T-helper 1 cell (primary cell): Measurements from ENCODE around the gene ASB5.

Experiments
- DNase-seq, 5 donors: peaks; one replicate each; pipeline ENCODE4 v3.0.0-alpha.2; 2012 to 2020

ASB5 gene

DNA sequence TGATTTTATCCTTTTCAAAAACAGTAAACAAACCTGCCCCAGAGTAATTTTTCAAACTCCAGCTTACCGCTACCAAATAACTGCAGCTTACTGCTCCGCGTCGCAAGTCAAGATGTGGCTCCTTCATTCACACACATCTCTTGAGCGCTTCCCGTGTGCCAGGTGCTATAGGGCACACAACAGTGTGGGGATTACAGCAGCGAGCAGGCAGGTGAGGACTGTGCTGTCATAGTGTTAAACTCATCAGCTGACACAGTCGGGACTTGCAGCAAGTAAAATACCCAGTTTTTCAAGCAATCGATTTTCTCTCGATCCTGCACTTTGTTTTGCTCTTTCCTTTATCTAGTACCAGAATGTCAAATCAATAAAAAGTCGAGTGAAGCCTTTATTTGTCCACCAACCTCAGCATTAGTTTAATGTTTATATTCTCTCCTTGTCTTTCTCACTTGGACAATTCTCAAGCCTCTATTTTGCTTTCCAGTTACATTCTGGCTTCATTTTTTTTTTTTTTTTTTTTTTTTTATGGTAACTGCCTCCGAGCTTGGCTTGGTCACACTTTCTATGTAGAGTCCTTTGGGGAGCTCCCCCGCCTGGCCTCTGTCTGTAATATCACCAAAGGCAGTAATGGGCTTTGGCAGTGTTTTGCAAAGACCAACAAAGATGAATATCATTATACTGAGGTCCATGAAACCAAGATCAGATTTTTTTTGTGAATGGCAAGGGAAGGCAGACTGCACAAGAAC lies 8.3 kb upstream of the ASB5 start:
- no peak for DNase-seq

DNA sequence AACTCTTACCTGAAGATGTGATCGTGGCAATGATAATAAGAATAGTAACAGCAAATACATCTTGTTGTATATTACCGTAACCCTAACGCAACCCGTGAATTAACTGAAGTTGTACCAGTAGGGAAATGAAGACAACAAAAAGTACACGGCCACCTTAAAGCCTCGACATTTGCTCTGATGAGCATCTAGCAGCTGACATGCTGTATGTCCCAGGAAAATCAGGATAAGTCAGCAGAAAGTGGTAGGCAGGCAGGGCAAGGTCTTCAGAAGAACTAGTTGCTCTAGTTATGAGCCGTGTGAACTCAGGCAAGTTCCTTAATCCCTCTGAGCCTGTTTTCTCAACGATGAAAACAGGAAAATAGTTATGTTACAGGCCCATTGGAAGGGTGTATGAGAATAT lies 7.7 kb upstream of the ASB5 start:
- no peak for DNase-seq

DNA sequence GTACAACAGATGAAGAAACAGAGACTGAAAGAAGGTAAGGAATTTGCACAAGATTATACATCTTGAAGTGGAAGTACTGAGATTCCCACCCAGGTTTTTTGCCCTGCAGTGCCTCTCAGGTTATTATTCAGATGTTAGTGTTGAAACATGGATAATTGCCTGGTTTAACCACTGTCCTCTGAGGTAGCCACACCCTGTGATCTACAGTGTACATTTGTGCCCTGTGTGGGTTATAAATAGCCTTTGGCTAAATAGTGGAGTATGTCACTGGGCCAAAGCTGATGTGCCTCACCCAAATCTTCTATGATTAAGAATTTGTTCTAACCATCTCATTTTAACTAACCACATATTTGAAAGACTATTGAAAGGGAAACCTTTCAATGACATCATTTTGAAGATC lies 5.4 kb upstream of the ASB5 start:
- DNase-seq = no peak

DNA sequence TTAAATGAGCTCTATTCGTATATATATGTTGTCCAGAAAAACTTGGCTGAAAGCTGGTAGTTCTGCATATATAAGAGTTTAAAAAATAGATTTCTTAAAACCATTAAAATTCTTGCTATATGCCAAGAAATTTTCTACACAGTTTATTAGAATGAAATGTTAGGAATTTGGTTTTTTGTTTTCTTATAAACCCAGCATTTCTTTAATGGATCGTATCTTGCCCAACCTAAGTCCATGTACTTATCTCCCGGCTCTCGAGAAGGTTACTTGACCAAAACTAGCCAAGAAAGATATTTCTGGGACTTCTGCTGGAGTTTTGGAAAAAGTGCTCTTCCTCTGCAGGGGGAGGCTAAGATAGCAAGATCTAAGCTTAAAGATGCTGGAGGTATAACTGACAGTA lies 4.7 kb upstream of the ASB5 start:
- DNase-seq = no peak

DNA sequence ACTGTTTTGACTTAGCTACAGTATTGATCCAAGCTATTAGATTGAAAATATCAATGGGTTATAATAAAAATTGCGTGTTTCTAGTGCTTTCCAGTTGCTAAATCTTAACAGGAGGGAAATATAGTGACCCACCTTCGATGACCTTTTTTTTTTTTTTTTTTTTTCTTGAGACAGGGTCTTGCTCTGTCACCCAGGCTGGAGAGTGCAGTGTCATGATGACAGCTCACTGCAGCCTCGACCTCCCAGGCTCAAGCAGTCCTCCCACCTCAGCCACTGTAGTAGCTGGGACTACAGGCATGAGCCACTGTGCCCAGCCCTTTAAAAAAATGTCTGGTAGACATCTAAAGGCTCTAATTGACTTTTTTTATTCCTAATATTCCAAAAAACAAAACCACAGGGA lies 3.8 kb upstream of the ASB5 start:
- no peak for DNase-seq

DNA sequence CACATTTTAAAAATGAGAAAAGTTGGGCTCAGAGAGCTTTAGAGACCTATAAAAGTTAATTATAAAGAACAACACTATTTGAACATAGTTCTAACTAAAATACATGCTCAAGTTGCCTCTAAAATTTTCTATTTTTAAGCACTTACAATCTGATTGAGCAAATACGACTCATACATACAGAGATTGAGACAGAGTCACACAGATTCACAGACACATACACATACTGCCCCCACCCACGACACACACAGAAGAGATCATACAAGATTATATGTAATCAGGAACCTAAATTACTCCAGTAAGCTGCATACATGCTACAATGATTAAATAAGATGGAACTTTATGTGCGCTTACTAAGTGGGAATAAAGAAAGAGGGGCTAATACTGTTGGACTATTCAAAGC lies 2.7 kb upstream of the ASB5 start:
- no peak for DNase-seq

DNA sequence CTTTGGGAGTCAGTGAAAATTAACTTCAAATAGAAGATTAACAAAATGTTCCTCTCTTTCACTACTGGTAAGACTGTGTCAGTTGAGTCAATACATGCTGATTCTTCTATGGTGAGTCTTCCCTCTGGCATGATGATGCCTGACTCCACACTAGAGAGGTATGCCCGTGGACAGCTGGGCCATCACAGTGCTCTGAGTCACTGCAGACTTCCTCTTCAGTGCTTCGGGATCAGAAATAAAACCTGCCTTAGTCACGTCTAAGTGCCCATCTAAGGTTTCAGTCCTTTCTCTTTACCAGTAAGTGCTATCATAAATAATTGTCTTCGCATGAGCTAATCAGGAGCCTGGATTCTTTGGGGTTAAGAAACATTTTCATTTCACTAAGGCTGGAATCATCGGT lies 1.6 kb upstream of the ASB5 start:
- DNase-seq = no peak

DNA sequence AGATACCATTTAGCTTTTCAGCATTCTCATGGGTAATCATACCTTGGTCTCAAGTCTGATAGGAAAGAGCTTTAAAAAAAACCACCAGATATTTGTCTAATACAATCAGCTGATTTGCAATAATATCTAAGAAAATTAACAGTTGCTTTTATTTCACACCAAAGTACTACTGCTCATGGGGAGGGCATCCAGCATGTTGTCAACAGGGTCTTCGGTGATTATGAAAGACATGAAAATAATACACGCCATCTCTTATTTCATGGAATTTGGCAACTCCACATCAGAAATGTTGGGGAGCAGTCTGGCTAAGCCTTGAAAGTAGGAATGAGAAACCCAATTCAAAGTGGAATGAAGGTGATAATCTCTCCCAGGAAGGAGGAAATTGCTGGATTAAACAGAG lies 3.0 kb downstream of the ASB5 start:
- no peak for DNase-seq

DNA sequence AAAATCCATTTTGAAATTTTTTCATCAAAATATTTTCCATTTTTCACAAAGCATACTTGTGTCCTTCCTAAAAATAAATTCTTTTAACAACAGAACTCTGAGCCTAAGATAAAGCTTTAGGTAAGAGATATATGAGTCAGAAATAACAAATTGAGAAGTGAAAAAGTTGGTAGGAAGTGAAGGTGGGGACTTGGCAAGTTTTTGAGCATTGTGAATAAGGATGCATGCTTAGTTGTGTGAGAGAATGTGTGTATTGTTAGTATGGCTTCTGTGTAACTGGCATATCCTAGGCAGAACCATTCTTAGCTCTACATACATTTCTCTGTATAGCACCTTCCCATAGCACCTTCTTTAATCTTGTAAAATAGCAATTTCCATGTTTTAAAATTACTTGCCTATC lies 6.8 kb downstream of the ASB5 start:
- DNase-seq = no peak

DNA sequence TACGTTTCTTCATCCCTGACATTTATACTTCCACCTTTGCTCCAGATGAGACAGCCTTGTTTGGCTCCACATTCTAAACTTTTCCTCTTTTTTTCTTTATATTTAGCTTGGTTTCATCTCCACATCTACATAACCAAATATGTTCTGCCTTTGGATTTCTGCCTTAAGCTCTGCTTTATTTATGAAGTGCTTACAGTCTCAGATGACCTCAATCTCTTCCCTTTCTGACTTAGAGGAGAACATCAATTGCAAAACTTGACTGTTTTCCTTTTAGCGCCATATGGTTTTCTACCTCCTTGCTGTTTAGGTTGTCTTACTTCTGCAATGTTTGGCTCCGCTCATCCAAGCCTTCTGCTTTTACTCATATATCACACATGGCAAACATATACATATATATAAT lies 7.5 kb downstream of the ASB5 start:
- no peak for DNase-seq

DNA sequence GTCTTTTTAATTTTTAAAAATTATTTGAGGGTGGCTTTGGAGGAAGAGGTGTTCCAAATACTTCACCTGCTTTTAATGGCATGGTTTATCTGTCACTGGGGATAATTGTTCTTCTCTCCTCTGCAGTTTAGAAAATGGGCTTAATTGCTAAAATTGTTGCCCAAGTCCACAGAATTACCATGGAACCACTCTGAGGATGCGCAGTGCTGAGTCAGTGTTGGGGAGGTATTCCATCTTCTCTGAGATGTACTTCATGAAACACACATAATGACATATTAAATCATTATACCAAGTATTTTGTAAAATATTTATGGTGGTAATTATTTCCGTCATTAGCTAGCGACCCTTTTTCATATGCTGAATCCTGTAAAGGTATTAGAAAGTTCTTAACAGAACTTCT lies 8.0 kb downstream of the ASB5 start:
- no peak for DNase-seq

DNA sequence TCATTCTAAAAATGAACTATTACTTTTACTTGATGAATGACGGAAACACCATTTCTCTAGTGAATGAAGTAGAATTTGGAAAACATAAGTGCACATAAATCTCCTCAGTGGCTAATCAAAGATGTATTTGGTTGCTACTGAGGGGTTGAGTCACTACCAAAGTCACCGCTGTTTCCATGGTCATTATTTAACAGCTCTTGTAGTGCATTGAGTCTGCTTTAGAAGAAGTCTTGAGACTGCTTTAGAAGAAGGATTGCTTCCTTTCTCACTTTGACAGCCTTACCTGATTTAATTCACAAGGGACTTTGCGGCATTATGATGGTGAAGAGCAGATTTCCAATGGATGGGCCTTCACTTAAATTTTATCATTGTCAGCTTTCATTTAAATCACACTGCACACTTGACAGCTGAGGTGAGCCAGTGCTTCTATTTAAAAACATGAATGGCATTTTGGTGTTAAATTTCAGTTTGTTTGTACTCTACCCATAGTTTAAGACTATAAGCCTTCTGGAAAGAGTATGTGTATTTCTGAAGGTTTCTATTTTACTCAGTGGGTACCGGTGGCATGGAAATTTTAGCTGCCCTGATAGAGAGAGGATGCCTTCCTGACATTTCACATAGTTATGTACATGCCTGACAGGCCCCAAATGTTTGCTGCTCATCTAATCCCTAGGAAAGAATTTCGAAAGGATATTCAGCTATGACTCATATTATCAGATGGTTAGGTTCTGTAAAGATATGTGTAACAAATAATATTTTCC lies 9.5 kb downstream of the ASB5 start:
- no peak for DNase-seq

DNA sequence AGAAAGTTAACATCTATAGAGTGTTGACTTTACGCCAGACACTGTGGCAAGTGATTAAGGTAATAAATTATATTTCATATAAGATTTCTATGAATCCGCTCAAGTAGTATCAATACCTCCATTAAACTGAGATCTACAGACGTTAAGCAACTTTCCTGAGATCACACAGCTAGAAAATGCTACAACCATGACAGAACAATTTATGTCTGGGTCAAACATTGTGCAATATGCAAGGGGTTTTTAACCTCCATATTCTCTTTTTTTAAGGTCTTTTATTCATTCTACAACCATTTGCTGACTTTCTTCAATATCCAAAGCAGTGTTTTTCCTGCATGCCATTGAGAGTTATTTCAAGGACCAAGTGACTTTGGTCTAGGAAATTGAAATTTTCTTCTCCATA lies 10.9 kb downstream of the ASB5 start:
- DNase-seq = no peak

DNA sequence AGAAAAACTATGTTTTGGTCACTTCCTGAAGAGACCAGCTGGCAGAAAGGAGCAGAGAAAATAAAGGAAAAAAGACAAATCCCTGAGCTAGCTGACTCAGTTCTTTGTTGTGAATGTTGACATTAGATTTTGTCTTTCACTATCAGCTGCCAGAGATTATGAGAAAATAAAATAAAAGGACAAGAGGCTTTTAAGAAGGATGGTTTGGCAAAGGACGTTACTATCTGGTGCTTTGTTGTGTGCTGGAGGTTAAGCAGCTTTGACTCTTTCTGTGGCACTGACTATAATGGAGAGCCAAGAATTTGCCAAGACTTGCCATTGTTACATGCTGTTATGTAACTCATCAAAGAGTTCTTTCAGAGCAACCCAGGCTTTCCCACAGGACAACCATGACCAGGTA lies 12.1 kb downstream of the ASB5 start:
- no peak for DNase-seq

DNA sequence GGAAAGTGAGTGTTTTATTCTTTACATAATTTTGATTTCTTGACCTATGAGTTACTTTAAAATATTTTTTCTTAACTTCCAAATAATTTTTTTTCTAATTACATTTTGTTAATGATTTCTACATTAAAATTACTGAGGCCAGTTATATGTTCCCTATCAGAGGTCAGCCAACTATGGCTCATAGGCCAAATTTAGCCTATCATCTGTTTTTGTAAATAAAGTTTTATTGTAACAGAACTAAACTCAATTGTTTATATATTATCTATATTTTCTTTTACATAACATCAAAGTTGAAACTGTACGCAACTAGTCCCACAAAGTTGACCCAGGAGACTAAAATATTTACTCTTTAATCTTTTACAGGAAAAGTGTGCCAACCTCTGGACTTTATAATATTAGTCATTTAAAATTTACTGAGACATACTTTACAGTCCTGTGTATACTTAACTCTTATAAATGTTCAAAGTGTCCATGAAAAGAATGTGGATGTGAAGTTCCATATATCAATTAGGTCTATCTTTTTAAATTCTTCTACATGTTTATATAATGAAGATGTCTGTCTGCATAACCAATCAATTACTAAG lies 26.2 kb downstream of the ASB5 start:
- no peak for DNase-seq

DNA sequence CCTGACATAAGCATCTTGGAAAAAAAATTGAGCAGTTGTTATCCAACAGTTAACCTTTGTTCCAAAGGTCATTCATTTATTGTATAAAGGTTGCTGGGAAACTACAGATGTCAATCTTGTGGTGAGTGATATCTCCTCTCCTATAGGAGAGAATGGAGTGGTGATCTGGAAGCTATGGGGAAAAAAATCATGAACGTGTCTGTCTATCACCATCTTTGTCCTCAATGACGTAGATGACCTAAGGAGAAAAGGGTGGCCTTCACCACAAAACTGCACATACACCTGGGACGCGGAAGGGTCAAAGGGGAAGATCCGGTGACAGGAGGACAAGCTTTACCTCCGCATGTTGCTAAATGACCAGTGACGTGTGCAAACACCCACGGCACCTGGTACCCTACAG lies 27.3 kb downstream of the ASB5 start:
- no peak for DNase-seq

DNA sequence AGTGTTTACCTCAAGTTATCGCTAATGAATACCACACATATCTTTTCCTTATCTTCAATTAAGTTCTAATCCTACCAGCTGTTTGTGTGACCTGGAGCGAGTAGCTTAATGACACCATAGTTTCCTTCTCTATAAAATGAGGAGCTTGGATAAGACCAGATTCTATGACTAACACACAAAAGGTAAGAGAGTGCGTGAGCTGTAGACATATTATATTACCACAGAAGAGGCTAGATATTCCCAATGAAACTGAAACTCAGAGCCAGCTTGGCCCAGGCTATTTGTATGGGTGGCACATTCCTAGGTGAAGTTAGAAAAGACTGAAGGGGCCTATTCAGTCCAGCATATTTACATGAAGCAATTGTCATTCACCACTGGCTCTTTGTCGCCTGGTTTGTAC lies 30.2 kb downstream of the ASB5 start:
- no peak for DNase-seq

DNA sequence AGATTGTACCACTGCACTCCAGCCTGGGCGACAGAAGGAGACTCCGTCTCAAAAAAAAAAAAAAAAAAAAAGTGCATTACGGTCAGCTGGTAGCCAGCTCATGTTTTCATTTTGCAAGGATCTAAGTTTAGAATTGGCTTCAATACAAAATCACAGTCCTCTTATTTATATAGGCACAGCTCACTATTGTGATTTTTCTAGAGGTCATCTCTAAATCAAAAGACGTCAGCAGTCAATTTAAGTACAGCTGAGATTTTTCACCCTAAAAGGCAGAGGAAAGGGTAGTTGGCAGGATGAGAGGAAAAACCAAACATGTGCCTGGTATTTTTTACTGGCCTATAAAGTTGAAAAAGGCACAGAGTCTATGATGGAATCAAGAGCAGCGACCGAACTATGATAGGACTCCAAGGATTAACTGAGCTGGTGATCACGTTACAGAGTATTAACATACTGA lies 30.8 kb downstream of the ASB5 start:
- DNase-seq = no peak

DNA sequence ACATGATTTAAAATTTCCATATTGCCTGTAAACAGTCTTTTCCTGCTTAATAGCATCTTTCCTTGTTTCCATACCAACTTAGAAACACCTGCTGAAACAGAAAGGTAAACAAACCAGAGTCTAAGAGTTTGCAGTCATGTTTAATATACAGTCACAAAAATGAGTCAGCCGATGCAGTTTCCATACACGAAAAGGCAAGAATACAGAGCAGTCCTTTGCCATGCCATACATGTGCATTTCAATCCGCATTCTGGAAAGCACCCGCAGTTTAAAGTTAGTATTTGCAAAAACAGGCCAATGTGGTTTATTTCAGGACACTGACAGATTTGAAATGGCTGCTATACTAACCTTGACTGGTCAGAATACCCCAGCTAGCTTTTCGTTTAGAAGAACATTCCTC lies 32.1 kb downstream of the ASB5 start:
- DNase-seq = no peak

DNA sequence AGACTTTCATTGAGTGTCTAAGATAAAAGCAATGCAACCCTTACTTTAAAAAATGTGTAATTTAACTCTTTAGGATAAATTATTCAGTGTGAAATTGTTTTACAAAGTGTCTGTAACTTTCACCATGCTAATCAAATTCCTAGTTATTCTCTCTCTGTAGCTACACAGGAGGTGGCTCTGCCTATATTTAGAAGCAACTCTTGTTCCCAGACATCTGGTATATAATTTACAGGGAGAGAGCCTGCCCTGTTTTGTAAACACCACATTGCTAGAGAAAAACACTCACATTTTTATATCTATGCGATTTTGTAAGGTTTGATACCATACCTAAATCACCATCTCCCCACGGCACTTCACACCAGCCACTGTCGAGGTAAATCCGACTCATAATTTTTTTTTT lies 38.2 kb downstream of the ASB5 start:
- no peak for DNase-seq

DNA sequence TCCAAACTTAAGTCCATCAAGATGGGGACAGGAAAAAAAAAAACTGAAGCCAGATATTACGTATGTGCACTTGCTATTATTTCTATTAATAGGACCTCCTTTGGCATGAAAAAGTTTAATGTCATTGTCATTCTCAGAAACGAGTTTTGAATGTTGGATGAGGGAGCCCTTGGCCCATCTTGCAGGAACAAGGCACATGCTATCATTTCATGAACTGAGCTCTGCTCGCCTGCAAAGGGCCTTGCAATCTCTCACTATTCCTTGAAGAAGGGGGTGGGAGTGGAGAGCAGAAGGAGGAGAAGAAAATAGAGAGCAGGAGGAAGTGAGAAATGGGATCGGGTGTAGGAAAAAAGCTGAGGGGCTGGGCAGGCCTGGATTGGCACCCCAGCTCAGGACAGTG lies 39.4 kb downstream of the ASB5 start:
- no peak for DNase-seq

DNA sequence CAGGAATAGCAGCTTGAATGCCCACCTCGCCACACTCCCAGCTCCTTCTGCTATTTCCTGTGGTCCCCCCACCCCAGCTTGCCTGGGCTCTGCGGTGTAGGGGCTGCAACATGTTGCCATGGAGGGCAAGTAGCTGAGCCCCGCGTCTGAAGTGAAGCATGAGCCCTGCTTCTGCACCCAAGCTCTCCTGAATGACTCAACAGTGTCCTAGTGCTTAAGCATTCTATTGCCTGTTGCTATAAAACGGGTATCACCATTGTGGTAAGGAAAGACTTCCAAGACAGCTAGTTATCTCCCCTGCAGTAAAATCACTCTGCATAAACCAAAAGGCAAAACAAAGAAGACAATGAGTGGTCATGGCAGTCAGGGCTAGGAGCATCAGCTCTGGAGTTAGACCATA lies 42.3 kb downstream of the ASB5 start:
- no peak for DNase-seq

DNA sequence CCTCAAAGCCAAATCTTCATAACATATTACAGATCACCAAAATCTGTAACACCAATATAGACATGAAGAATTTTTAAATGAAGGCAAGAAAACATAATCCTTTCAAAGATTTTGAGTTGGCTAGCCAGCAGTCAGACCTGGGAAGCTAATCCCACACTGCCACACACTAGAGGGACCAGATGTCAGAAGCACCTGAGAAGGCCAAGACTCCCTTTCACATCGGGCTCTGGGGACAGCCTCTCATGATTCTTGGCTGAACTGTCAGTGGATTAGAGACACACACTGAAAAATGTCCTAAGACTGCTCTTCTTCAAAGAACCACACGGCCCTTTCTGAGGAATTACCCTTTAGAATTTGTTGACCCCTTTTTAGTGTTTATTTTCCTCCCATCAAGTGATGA lies 45.5 kb downstream of the ASB5 start:
- DNase-seq = no peak

DNA sequence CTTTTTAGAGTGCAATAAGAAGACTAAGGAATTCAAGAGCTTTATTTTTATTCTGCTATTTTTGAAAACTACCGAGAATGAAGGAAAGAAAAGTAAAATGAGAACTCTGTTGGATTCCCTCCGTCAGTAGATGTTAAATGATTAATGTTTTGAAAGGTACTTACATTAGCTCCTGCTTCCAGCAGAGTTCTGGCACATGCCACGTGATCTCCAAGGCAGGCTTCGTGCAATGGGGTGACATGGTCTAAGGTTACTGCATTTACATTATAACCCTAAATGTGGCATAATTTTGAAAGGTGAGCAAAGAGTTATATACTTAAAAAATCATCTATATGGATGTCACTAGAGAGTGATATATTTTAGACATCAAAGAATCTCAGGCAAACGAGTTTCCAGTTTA lies 46.9 kb downstream of the ASB5 start:
- DNase-seq = no peak
